Stimulated activated memory B cell treated with anti-CD40 and anti-IgM and Interleukin-4, amounts not matched to agents 10 μg/mL and 1 μg/mL and 100 μg/mL, for 72 hours (primary cell): ENCODE results near the gene TOX2.
A peak's percentile ranks its signal among the peaks of the same experiment; 100 is the strongest.

Source experiments
- ATAC-seq: fragments of 150-1000 bp; cut with Tn5 transposase; 2 replicates; pipeline ENCODE4 v1.10.0; 2021
- H3K27ac Mint-ChIP-seq: one replicate; pipeline ENCODE4 v1.8.0; 2022; ENCODE audit warnings: mild to moderate bottlenecking, mixed read lengths
- H3K27me3 Mint-ChIP-seq: one replicate; pipeline ENCODE4 v1.8.0; 2022; ENCODE audit warnings: mixed read lengths
- H3K36me3 Mint-ChIP-seq: one replicate; pipeline ENCODE4 v1.8.0; 2022; ENCODE audit warnings: mixed read lengths
- H3K4me1 Mint-ChIP-seq: one replicate; pipeline ENCODE4 v1.8.0; 2022; ENCODE audit warnings: mixed read lengths
- H3K4me3 Mint-ChIP-seq: one replicate; pipeline ENCODE4 v1.8.0; 2022; ENCODE audit warnings: mild to moderate bottlenecking, moderate library complexity, mixed read lengths
- H3K9me3 Mint-ChIP-seq: one replicate; pipeline ENCODE4 v1.8.0; 2022; ENCODE audit warnings: mixed read lengths

The TOX2 gene

GRCh38 chr20:43942667-43943285, 28.1 kb downstream of the TOX2 start:
- Mint-ChIP-seq H3K27me3 (no peaks in the 10 kb centered on the region), H3K36me3 (no peaks in the 10 kb centered on the region), H3K4me3 (peak overlapping the region; percentile 19), H3K9me3 (no peaks in the 10 kb centered on the region), H3K4me1 (peaks cover 20% of the 10 kb centered on the region), H3K27ac (peak overlapping the region; percentile 80)
- ATAC-seq: peak; percentile 61

GRCh38 chr20:43943725-43944124, 29.1 kb downstream of the TOX2 start:
- ATAC-seq: no peak
- Mint-ChIP-seq H3K27ac (no peak overlapping the region), H3K36me3 (no peaks in the 10 kb centered on the region), H3K4me1 (peaks cover 20% of the 10 kb centered on the region), H3K27me3 (no peaks in the 10 kb centered on the region), H3K9me3 (no peaks in the 10 kb centered on the region), H3K4me3 (no peak overlapping the region)

- no peak overlapping the region for H3K4me3 Mint-ChIP-seq
- no peaks in the 10 kb centered on the region for H3K27me3 Mint-ChIP-seq
- ATAC-seq: no peak
- H3K9me3 Mint-ChIP-seq: no peaks in the 10 kb centered on the region
- H3K36me3 Mint-ChIP-seq: no peaks in the 10 kb centered on the region
- H3K4me1 Mint-ChIP-seq: peaks cover 29% of the 10 kb centered on the region
- H3K27ac Mint-ChIP-seq: no peak overlapping the region
These were observed 30.1 kb downstream of the TOX2 start for GRCh38 chr20:43944653-43945235.

- Mint-ChIP-seq H3K4me1 (peaks cover 38% of the 10 kb centered on the region), H3K27ac (peak overlapping the region; percentile 44), H3K9me3 (no peaks in the 10 kb centered on the region), H3K4me3 (no peak overlapping the region), H3K27me3 (no peaks in the 10 kb centered on the region), H3K36me3 (no peaks in the 10 kb centered on the region)
- no peak for ATAC-seq
These were observed 30.9 kb downstream of the TOX2 start for GRCh38 chr20:43945391-43946205.

GRCh38 chr20:43946206-43946491, 31.5 kb downstream of the TOX2 start:
- H3K9me3 Mint-ChIP-seq: no peaks in the 10 kb centered on the region
- no peaks in the 10 kb centered on the region for H3K36me3 Mint-ChIP-seq
- H3K27me3 Mint-ChIP-seq: no peaks in the 10 kb centered on the region
- ATAC-seq: no peak
- peaks cover 41% of the 10 kb centered on the region for H3K4me1 Mint-ChIP-seq
- peak overlapping the region; percentile 44 for H3K27ac Mint-ChIP-seq
- H3K4me3 Mint-ChIP-seq: no peak overlapping the region

GRCh38 chr20:43946659-43947315, 32.1 kb downstream of the TOX2 start:
- ATAC-seq: no peak
- Mint-ChIP-seq H3K27ac (peak overlapping the region; percentile 44), H3K4me1 (peaks cover 37% of the 10 kb centered on the region), H3K9me3 (no peaks in the 10 kb centered on the region), H3K4me3 (no peak overlapping the region), H3K27me3 (no peaks in the 10 kb centered on the region), H3K36me3 (no peaks in the 10 kb centered on the region)

- H3K9me3 Mint-ChIP-seq: no peaks in the 10 kb centered on the region
- ATAC-seq: no peak
- no peaks in the 10 kb centered on the region for H3K36me3 Mint-ChIP-seq
- H3K27me3 Mint-ChIP-seq: no peaks in the 10 kb centered on the region
- peaks cover 32% of the 10 kb centered on the region for H3K4me1 Mint-ChIP-seq
- H3K4me3 Mint-ChIP-seq: no peak overlapping the region
- H3K27ac Mint-ChIP-seq: no peak overlapping the region
These were observed 32.7 kb downstream of the TOX2 start for GRCh38 chr20:43947316-43947710.

- Mint-ChIP-seq H3K4me3 (no peak overlapping the region), H3K9me3 (no peaks in the 10 kb centered on the region), H3K36me3 (no peaks in the 10 kb centered on the region), H3K27me3 (no peaks in the 10 kb centered on the region), H3K4me1 (peaks cover 21% of the 10 kb centered on the region), H3K27ac (no peak overlapping the region)
- ATAC-seq: no peak
These were observed 33.8 kb downstream of the TOX2 start for GRCh38 chr20:43948455-43948854.

- peak overlapping the region; percentile 3 for H3K27ac Mint-ChIP-seq
- H3K9me3 Mint-ChIP-seq: no peaks in the 10 kb centered on the region
- H3K4me1 Mint-ChIP-seq: peaks cover 25% of the 10 kb centered on the region
- ATAC-seq: no peak
- no peak overlapping the region for H3K4me3 Mint-ChIP-seq
- H3K36me3 Mint-ChIP-seq: no peaks in the 10 kb centered on the region
- H3K27me3 Mint-ChIP-seq: no peaks in the 10 kb centered on the region
These were observed 34.6 kb downstream of the TOX2 start for GRCh38 chr20:43949248-43949647.

GRCh38 chr20:43949741-43950618, 35.3 kb downstream of the TOX2 start:
- Mint-ChIP-seq H3K27me3 (no peaks in the 10 kb centered on the region), H3K9me3 (no peaks in the 10 kb centered on the region), H3K4me1 (peaks cover 33% of the 10 kb centered on the region), H3K27ac (peak overlapping the region; percentile 3), H3K4me3 (no peak overlapping the region), H3K36me3 (no peaks in the 10 kb centered on the region)
- peak; percentile 86 for ATAC-seq

GRCh38 chr20:43953919-43954592, 39.4 kb downstream of the TOX2 start:
- peaks cover 47% of the 10 kb centered on the region for H3K4me1 Mint-ChIP-seq
- H3K27ac Mint-ChIP-seq: peak overlapping the region; percentile 16
- no peak for ATAC-seq
- H3K4me3 Mint-ChIP-seq: no peak overlapping the region
- H3K27me3 Mint-ChIP-seq: no peaks in the 10 kb centered on the region
- peaks cover 8% of the 10 kb centered on the region for H3K36me3 Mint-ChIP-seq
- peaks cover 7% of the 10 kb centered on the region for H3K9me3 Mint-ChIP-seq

- H3K4me1 Mint-ChIP-seq: peaks cover 47% of the 10 kb centered on the region
- H3K27me3 Mint-ChIP-seq: no peaks in the 10 kb centered on the region
These were observed 40.0 kb downstream of the TOX2 start for GRCh38 chr20:43954704-43955061.

GRCh38 chr20:43955062-43955749, 40.6 kb downstream of the TOX2 start:
- Mint-ChIP-seq H3K4me1 (peaks cover 45% of the 10 kb centered on the region), H3K9me3 (peaks cover 7% of the 10 kb centered on the region), H3K27me3 (no peaks in the 10 kb centered on the region), H3K4me3 (no peak overlapping the region), H3K27ac (peak overlapping the region; percentile 16), H3K36me3 (peaks cover 8% of the 10 kb centered on the region)
- peak; percentile 83 for ATAC-seq

More at GRCh38 chr20:43954704-43955061, 40.0 kb downstream of the TOX2 start:
- peak overlapping the region; percentile 16 for H3K27ac Mint-ChIP-seq
- H3K36me3 Mint-ChIP-seq: peaks cover 8% of the 10 kb centered on the region
- peaks cover 7% of the 10 kb centered on the region for H3K9me3 Mint-ChIP-seq
- no peak overlapping the region for H3K4me3 Mint-ChIP-seq
- no peak for ATAC-seq

- Mint-ChIP-seq H3K4me1 (peaks cover 45% of the 10 kb centered on the region), H3K27me3 (peaks cover 2% of the 10 kb centered on the region), H3K4me3 (no peak overlapping the region), H3K36me3 (peaks cover 8% of the 10 kb centered on the region), H3K27ac (peak overlapping the region; percentile 16), H3K9me3 (peaks cover 7% of the 10 kb centered on the region)
- ATAC-seq: no peak
These were observed 41.1 kb downstream of the TOX2 start for GRCh38 chr20:43955750-43956191.
